Epithelial cell of proximal tubule (primary cell): ENCODE results near the gene HYLS1. TPM values are rescaled to one million over a fixed set of nuclear protein-coding genes. Genes with fewer than 3 reads are reported as not detected.
A peak's percentile ranks its signal among the peaks of the same experiment; 100 is the strongest.

Experiments used
- DNase-seq: peaks from one replicate; pipeline ENCODE4 v3.0.0-alpha.2; 2011; ENCODE audit warnings: low read depth
- H3K4me3 ChIP-seq: 2 replicates; pipeline ENCODE4 v1.5.1; 2011; ENCODE audit warnings: low read depth, mild to moderate bottlenecking, low read length
- total RNA-seq: library from RNA; depleted of rRNA; stranded (reverse); fragments of >200 nt; gene quantifications from 2 replicates; pipeline ENCODE4 v1.2.3, GENCODE V29; 2015
- TF ChIP-seq, protein P1 (sequence below): conservative IDR thresholded peaks from 2 replicates; pipeline ENCODE4 v1.5.1; 2012; ENCODE audit warnings: low read depth, mild to moderate bottlenecking, low read length

The HYLS1 gene
- total RNA-seq, 1 donor from 2014 or later, result 9.3 TPM

DNA sequence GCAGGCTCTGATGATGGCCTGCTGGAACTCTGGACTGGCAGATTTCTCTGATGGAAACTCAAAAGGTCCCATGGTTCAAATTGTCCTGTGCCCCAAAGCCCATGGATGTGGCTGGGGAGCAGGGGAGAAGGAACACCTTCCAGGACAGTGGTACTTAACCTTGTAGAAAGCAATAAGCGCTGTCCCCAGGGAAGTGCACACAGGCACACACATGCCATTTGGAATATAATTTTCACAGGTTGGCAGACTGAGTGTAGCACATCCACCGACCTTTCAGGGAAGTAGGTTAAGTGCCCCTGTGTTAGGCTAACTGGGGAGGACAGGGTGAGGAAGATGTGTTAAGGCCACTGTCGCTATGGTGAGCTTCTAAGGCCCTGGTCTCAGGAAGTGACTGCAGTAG, 34.7 kb downstream of the HYLS1 start:
- DNase-seq, result no peak
- TF ChIP-seq, protein P1, sequence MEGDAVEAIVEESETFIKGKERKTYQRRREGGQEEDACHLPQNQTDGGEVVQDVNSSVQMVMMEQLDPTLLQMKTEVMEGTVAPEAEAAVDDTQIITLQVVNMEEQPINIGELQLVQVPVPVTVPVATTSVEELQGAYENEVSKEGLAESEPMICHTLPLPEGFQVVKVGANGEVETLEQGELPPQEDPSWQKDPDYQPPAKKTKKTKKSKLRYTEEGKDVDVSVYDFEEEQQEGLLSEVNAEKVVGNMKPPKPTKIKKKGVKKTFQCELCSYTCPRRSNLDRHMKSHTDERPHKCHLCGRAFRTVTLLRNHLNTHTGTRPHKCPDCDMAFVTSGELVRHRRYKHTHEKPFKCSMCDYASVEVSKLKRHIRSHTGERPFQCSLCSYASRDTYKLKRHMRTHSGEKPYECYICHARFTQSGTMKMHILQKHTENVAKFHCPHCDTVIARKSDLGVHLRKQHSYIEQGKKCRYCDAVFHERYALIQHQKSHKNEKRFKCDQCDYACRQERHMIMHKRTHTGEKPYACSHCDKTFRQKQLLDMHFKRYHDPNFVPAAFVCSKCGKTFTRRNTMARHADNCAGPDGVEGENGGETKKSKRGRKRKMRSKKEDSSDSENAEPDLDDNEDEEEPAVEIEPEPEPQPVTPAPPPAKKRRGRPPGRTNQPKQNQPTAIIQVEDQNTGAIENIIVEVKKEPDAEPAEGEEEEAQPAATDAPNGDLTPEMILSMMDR, result no peak

DNA sequence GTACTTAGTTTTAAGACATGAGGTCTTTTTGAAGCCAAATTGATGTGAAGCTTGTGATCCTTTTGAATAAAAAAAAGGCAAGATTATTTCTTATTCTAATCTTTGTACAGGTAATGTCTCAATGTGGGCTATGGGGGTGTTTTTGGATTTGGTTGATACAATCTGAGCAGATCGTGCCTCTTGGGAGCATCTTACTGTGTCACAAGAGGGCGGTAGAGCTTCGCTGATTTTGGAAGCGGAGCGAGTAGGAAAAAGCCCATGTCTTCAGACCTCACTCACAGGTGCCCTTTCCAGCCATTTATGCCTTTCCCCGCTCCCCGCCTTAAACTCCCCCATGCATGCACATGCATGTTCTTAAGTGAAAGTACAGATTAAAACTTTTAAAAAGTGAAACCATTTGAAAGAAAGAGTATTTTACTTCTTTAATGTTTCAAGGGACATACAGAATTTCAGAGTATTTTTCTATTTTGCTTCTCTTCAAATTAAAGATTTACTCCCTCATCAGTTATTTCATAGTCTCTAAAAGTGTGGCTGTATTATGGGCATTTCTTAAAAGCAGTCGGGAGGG, 35.6 kb downstream of the HYLS1 start:
- TF ChIP-seq, protein P1, result peak; percentile 95
- DNase-seq, result peak; percentile 16
- no peak overlapping the region for H3K4me3 ChIP-seq

More for the DNA sequence above, 34.7 kb downstream of the HYLS1 start:
- H3K4me3 ChIP-seq, result no peak overlapping the region

DNA sequence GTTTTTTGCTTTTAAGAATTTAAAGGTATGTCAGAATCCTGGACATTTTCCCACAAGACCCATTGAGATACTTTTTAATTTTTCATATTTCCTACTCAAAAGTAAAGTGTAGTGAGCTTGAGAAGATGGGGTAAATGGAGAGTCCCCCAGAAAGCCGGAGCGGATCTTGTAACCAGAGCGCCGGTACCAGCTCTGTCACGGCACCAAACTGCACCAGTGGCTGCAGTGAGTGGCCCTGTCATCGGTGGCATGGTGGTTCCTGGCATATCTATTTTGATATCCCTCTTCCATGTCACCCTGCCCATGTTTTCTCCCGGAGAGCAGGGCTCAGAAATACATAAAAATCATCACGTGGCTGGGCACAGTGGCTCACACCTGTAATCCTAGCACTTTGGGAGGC, 36.2 kb downstream of the HYLS1 start:
- DNase-seq, result no peak
- H3K4me3 ChIP-seq, result no peak overlapping the region
- TF ChIP-seq, protein P1, result no peak

DNA sequence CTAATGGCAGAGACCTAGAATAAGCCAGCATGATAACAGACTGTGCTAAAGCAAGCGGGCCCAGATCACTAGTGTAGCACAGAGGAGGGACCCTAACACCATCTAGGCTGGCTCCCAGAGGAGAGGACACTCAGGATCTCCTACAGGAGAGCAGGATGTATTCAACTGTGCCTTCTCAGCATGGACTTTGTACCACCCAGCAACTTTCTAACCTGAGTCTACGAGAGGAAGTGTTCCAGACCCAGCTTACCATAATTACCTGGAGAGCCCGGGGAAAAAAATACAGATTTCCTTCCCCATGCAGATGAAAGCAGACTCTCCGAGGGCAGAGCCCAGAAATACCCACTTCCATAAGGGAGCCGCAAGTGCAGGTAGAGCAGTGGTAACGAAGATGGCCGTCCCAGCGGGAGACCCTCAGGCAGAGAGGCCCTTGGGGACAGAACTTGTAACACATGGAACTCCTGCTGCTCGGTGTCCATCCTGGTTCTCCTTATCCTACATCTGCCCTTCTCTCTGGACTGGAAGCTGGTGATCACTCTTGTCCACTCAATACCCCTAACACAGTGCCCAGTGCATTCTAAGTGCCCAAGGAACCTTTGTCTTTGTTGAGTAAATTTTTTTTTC, 37.0 kb downstream of the HYLS1 start:
- TF ChIP-seq, protein P1, result no peak
- no peak for DNase-seq
- H3K4me3 ChIP-seq, result no peak overlapping the region

DNA sequence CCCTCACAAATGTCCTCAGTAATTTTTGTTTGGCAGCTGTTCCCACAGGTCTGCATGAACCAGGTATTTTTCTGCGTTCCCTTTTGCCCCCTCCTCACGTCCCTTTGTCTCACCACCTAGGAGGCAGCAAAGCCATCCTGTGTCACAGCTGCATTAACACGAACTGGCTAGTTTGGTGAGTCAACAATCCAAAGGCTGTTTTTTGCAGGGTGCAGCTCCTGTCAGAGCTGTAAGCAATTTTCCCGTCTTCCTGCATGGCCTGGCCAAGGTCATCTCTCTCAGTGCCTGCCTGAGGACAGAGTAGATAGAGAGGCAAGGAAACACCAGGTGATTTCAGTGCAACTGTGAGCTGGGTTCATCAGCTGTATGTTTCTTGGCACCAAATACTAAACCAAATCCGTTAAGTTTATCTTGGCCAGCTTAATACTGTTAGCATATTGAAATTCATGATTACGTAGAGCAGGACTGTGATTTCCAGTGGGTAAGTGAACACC, 37.8 kb downstream of the HYLS1 start:
- TF ChIP-seq, protein P1, result no peak
- no peak for DNase-seq
- H3K4me3 ChIP-seq, result no peak overlapping the region

DNA sequence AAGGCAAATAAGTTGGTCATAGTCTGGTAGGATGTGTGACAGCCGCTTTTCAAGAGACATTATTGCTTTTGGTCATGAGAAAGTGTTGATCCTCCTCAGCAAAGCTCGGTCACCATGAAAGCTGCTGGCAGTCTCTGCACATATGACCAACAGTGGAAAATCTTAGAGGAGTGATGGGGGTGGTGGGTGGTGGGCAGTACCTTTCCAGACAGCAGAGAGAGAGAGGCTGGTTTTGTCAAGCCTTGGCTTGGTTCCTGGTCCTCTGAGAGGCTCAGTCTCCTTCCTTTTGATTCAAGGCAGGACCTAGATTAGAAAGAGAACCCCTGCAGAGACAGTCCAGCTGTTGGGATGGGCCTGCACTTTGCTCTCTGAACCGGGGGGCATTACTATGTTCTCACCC, 38.3 kb downstream of the HYLS1 start:
- no peak overlapping the region for H3K4me3 ChIP-seq
- TF ChIP-seq, protein P1, result no peak
- DNase-seq, result no peak

DNA sequence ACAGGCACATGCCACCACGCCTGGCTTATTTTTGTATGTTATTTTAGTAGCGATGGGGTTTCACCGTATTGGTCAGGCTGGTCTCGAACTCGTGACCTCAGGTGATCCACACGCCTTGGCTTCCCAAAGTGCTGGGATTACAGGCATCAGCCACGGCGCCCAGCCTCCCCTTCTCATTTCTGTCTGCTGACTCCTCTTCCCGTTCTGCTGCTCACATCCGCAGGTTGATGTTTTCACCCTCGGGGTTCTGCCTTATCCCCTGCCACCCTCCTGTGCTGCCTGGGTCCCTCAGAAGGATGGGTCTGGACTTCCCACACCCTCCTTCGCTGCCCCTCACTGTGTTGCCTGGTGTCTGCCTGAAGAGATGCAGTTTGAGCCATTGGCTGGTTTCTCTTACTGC, 39.2 kb downstream of the HYLS1 start:
- TF ChIP-seq, protein P1, result no peak
- no peak overlapping the region for H3K4me3 ChIP-seq

More for the DNA sequence above, 39.2 kb downstream of the HYLS1 start:
- no peak for DNase-seq
